HepG2 (cell line): Measurements from ENCODE around the gene HAUS2. TPM values are rescaled to one million over a fixed set of nuclear protein-coding genes. Genes with fewer than 3 reads are reported as not detected.
"Not testable (repeated sequence)": the region's sequence is repeated elsewhere in the genome, so short reads cannot be mapped to it uniquely, and the experiment has no call there.

Experiments used
- ATAC-seq: fragments of 200-7000 bp; cut with Tn5 transposase; 3 replicates; pipeline ENCODE4 v1.9.1; 2020; ENCODE audit warnings: mild to moderate bottlenecking, moderate library complexity
- BruUV-seq: library from RNA; stranded (reverse); fragments of 400-500 nt; replicated peaks from 2 replicates; lab custom pipeline; 2021; lab: Mats Ljungman, UMichigan
- CTCF ChIA-PET: fragments of 300-600 bp; formaldehyde crosslinking; extraction: SDS; loops from one replicate; lab custom pipeline; 2021; ENCODE audit warnings: low total read pairs, inconsistent platforms, low intra/inter-chr PET ratio; lab: Yijun Ruan, JAX
- POLR2A ChIA-PET: fragments of 350-600 bp; sonication (Branson Sonifier 250); formaldehyde crosslinking; loops from one replicate; lab custom pipeline; 2020; ENCODE audit warnings: antibody characterized with exemption, inconsistent platforms; lab: Yijun Ruan, JAX
- DNase-seq: peaks from one replicate; pipeline ENCODE4 v3.0.0-alpha.2; 2015; ENCODE audit warnings: low spot score
- FAIRE-seq: peaks from 3 replicates; lab custom pipeline; 2011; peaks lifted over from hg19 to GRCh38; lab: Jason Lieb, UNC
- H2AFZ ChIP-seq: one replicate; pipeline ENCODE4 v1.6.1; 2011; ENCODE audit warnings: low read length, inconsistent platforms
- H3K27ac ChIP-seq: fragments of 300-600 bp; 3 replicates; pipeline ENCODE4 v1.8.0; 2011; ENCODE audit warnings: mixed run types, mild to moderate bottlenecking, mixed read lengths, low read length, inconsistent platforms; ENCODE audit not compliant: insufficient read depth; ENCODE audit errors: extremely low read length
- H3K27me3 ChIP-seq, 2 experiments: fragments of 200-600 bp in 1 of 2; 2 replicates in 1 of 2; 3 replicates in 1 of 2; pipeline versions ENCODE4 v1.6.0 to v1.8.0; 2011; ENCODE audit warnings: low read length in 2 of 2, mild to moderate bottlenecking in 2 of 2, moderate library complexity in 2 of 2, inconsistent platforms in 1 of 2; ENCODE audit not compliant: insufficient read depth in 2 of 2, control insufficient read depth in 1 of 2
- H3K36me3 ChIP-seq, 2 experiments: fragments of 200-600 bp in 1 of 2; replicated peaks in 1 of 2; 2 replicates in 1 of 2; 3 replicates in 1 of 2; pipeline versions ENCODE4 v1.5.1 to v1.8.0; 2011; ENCODE audit warnings: low read length in 2 of 2, inconsistent platforms in 1 of 2; ENCODE audit not compliant: insufficient read depth in 2 of 2, control insufficient read depth in 1 of 2
- H3K4me1 ChIP-seq: 2 replicates; pipeline ENCODE4 v1.5.1; 2012; ENCODE audit warnings: low read length, inconsistent platforms; ENCODE audit not compliant: insufficient read depth
- H3K4me2 ChIP-seq: 2 replicates; pipeline ENCODE4 v1.6.0; 2011; ENCODE audit warnings: low read depth, low read length, inconsistent platforms
- H3K4me3 ChIP-seq, 3 experiments: fragments of 200-600 bp in 1 of 3; sonication (generic), shearing (Covaris generic) in 1 of 3; replicated peaks in 1 of 3; 2 replicates each; pipeline ENCODE4 v1.5.1; 2011 to 2016; ENCODE audit warnings: low read length in 3 of 3, inconsistent platforms in 2 of 3, low read depth in 2 of 3, mild to moderate bottlenecking in 2 of 3, control low read depth in 1 of 3, mixed read lengths in 1 of 3; ENCODE audit not compliant: insufficient read depth in 1 of 3
- H3K79me2 ChIP-seq: one replicate; pipeline ENCODE4 v1.6.1; 2011; ENCODE audit warnings: low read length, inconsistent platforms; ENCODE audit not compliant: insufficient read depth
- H3K9ac ChIP-seq: 2 replicates; pipeline ENCODE4 v1.6.0; 2011; ENCODE audit warnings: mild to moderate bottlenecking, low read depth, low read length, inconsistent platforms; ENCODE audit not compliant: insufficient read depth
- H3K9me3 ChIP-seq: 2 replicates; pipeline ENCODE4 v1.5.1; 2012; ENCODE audit warnings: mild to moderate bottlenecking, low read length
- H4K20me1 ChIP-seq: 2 replicates; pipeline ENCODE4 v1.6.0; 2011; ENCODE audit warnings: inconsistent platforms, mild to moderate bottlenecking, low read length, moderate library complexity; ENCODE audit not compliant: insufficient read depth
- NR2C2 ChIP-seq: sonication (generic); formaldehyde crosslinking; IDR thresholded peaks from 2 replicates; pipeline ENCODE4 v1.4.0; 2020; ENCODE audit warnings: missing genetic modification reagents, mild to moderate bottlenecking, moderate library complexity, borderline replicate concordance
- SIX4 ChIP-seq: sonication (generic); formaldehyde crosslinking; IDR thresholded peaks from 2 replicates; pipeline ENCODE4 v1.4.0; 2020; ENCODE audit warnings: missing genetic modification reagents
- WGBS: methylation state at CpG from one replicate; pipeline ENCODE4 v1.1.6; 2017; ENCODE audit warnings: low lambda C conversion rate; 5-methylcytosine and 5-hydroxymethylcytosine counted together
- in situ Hi-C: cut with HindIII; loops from 2 replicates; pipeline ENCODE4 v1.10.0; 2017; ENCODE audit warnings: low pct_unique_long_range_greater_than_20kb; ENCODE audit not compliant: extremely low pct_ligation_motif_present
- intact Hi-C: fragments of 100-400 bp; cut with micrococcal nuclease; formaldehyde crosslinking; loops from one replicate; pipeline ENCODE4 v1.10.0; 2022; ENCODE audit not compliant: unreplicated experiment
- polyA plus RNA-seq, 8 experiments: library from polyadenylated mRNA; depleted of rRNA in 3 of 8; stranded (reverse) in 7 of 8; unstranded in 1 of 8; fragments of >200 nt; fragmentation: Illumina TruSeq in 4 of 8; extraction: Trizol in 4 of 8; gene quantifications; 2 replicates each; pipeline versions ENCODE4 v1.2.1 to v1.2.3, GENCODE V29; 2011 to 2016; ENCODE audit warnings: low read depth in 4 of 8, missing spikeins in 1 of 8, mixed read lengths in 1 of 8; ENCODE audit not compliant: insufficient read depth in 1 of 8
- total RNA-seq, 5 experiments: library from RNA; depleted of rRNA; stranded (reverse); fragments of >200 nt; fragmentation: Illumina TruSeq; extraction: Trizol; gene quantifications; 2 replicates each; pipeline ENCODE4 v1.2.3, GENCODE V29; 2016; ENCODE audit warnings: low read depth in 1 of 5

The HAUS2 gene
- total and polyA plus RNA-seq, 2 of the 13 experiments (the other 11 are each of a cell fraction or from before 2014, with no cell fraction given) = 11.6 to 32.9 TPM

GRCh38 chr15:42553554-42553953, 4.9 kb downstream of the HAUS2 start:
- intact Hi-C loops = no loop called here
- BruUV-seq = no TSS peak
- DNase-seq (no peak), FAIRE-seq (no peak), ATAC-seq (no peak)
- Histone ChIP-seq H3K27me3 (no peaks in the 10 kb centered on the region; a peak in 1 of 5 replicates), H4K20me1 (no peaks in the 10 kb centered on the region), H3K9me3 (no peaks in the 10 kb centered on the region), H3K4me2 (no peak overlapping the region), H3K9ac (no peak overlapping the region), H3K4me1 (peaks cover 21% of the 10 kb centered on the region), H2AFZ (no peak overlapping the region), H3K27ac (no peak overlapping the region), H3K79me2 (peaks cover 38% of the 10 kb centered on the region), H3K36me3 (no peaks in the 10 kb centered on the region), H3K4me3 (no peak overlapping the region)
- 93% methylated on average over 1 of the region's 1 CpG for WGBS
- in situ Hi-C loops = no loop called here
- POLR2A ChIA-PET = no interaction called here
- TF ChIP-seq NR2C2 (CRISPR knock-in tag) = no peak
- TF ChIP-seq SIX4 (CRISPR knock-in tag) = no peak
- CTCF ChIA-PET = no interaction called here

- CTCF ChIA-PET, H2AFZ ChIP-seq, intact Hi-C loops, H3K27me3 ChIP-seq, DNase-seq, H3K4me2 ChIP-seq, H3K9me3 ChIP-seq, ATAC-seq, BruUV-seq, H3K4me3 ChIP-seq, H4K20me1 ChIP-seq, H3K9ac ChIP-seq, H3K27ac ChIP-seq, FAIRE-seq, POLR2A ChIA-PET, H3K4me1 ChIP-seq, in situ Hi-C loops: not testable (repeated sequence)
- WGBS = 97% methylated on average over 12 of the region's 12 CpGs
- Histone ChIP-seq H3K79me2 (peaks cover 17% of the 10 kb centered on the region), H3K36me3 (peaks cover 2 to 24% of the 10 kb centered on the region in 2 experiments; a peak in 4 of 5 replicates)
These were observed 8.0 kb downstream of the HAUS2 start for GRCh38 chr15:42556550-42557207.
